K562 (cell line): Measurements from ENCODE around the gene ASCC2. TPM values are rescaled to one million over a fixed set of nuclear protein-coding genes. Genes with fewer than 3 reads are reported as not detected.

ENCODE experiments used
- ATAC-seq: fragments of 200-7000 bp; cut with Tn5 transposase; 3 replicates; pipeline ENCODE4 v1.9.1; 2020; ENCODE audit warnings: moderate library complexity
- BruUV-seq: library from RNA; stranded (reverse); fragments of 400-500 nt; replicated peaks from 2 replicates; lab custom pipeline; 2021; lab: Mats Ljungman, UMichigan
- CTCF ChIA-PET: fragments of 300-600 bp; formaldehyde crosslinking; extraction: SDS; loops from one replicate; lab custom pipeline; 2021; ENCODE audit warnings: low intra/inter-chr PET ratio; lab: Yijun Ruan, JAX
- POLR2A ChIA-PET: fragments of 300-600, 350-650 bp; sonication (Branson Sonifier 250); formaldehyde crosslinking; extraction: SDS; loops from one replicate; lab custom pipeline; 2021; ENCODE audit warnings: antibody characterized with exemption, inconsistent platforms; lab: Yijun Ruan, JAX
- DNase-seq, 4 experiments: peaks; one replicate each; pipeline versions ENCODE4 v3.0.0 to v3.0.0-alpha.2; 2011 to 2018; ENCODE audit warnings: low spot score in 3 of 4, mixed read lengths in 3 of 4; ENCODE audit errors: extremely low read depth in 1 of 4
- FAIRE-seq: peaks from 2 replicates; lab custom pipeline; 2011; peaks lifted over from hg19 to GRCh38; lab: Jason Lieb, UNC
- H2AFZ ChIP-seq: 2 replicates; pipeline ENCODE4 v1.6.0; 2011; ENCODE audit warnings: low read depth, low read length, control low read depth, inconsistent platforms
- H3K27ac ChIP-seq: fragments of 200-600 bp; 3 replicates; pipeline ENCODE4 v1.8.0; 2011; ENCODE audit warnings: low read depth, mild to moderate bottlenecking, control low read depth, inconsistent platforms, low read length, moderate library complexity, mixed read lengths; ENCODE audit errors: extremely low read depth
- H3K27me3 ChIP-seq, 2 experiments: fragments of 300-600 bp in 1 of 2; 2 replicates in 1 of 2; 3 replicates in 1 of 2; pipeline versions ENCODE4 v1.6.0 to v1.8.0; 2011; ENCODE audit warnings: inconsistent platforms in 2 of 2, low read length in 2 of 2, mild to moderate bottlenecking in 1 of 2, mixed read lengths in 1 of 2, moderate library complexity in 1 of 2; ENCODE audit not compliant: control insufficient read depth in 2 of 2, insufficient read depth in 2 of 2
- H3K36me3 ChIP-seq: fragments of 300-600 bp; 3 replicates; pipeline ENCODE4 v1.8.0; 2011; ENCODE audit warnings: mild to moderate bottlenecking, low read length, inconsistent platforms; ENCODE audit not compliant: control insufficient read depth, insufficient read depth
- H3K4me1 ChIP-seq, 2 experiments: fragments of 200-600 bp in 1 of 2; replicated peaks in 1 of 2; 2 replicates in 1 of 2; 3 replicates in 1 of 2; pipeline versions ENCODE4 v1.5.1 to v1.8.0; 2011; ENCODE audit warnings: inconsistent platforms in 2 of 2, low read length in 2 of 2, mild to moderate bottlenecking in 1 of 2, mixed read lengths in 1 of 2, moderate library complexity in 1 of 2; ENCODE audit not compliant: control insufficient read depth in 2 of 2, insufficient read depth in 2 of 2
- H3K4me2 ChIP-seq: 2 replicates; pipeline ENCODE4 v1.6.1; 2011; ENCODE audit warnings: low read length, control low read depth, inconsistent platforms, mixed read lengths; ENCODE audit not compliant: insufficient read depth
- H3K4me3 ChIP-seq: fragments of 200-600 bp; sonication (generic), shearing (Covaris generic); 2 replicates; pipeline ENCODE4 v1.5.1; 2016; ENCODE audit warnings: control low read depth, inconsistent platforms
- H3K79me2 ChIP-seq: fragments of 200-600 bp; 3 replicates; pipeline ENCODE4 v1.8.0; 2011; ENCODE audit warnings: low read length, inconsistent platforms; ENCODE audit not compliant: control insufficient read depth, insufficient read depth
- H3K9ac ChIP-seq, 2 experiments: 2 replicates each; pipeline versions ENCODE4 v1.6.0 to v1.6.1; 2011; ENCODE audit warnings: low read depth in 2 of 2, low read length in 2 of 2, control low read depth in 1 of 2, inconsistent platforms in 1 of 2, mild to moderate bottlenecking in 1 of 2, mixed read lengths in 1 of 2; ENCODE audit not compliant: insufficient read depth in 1 of 2
- H3K9me1 ChIP-seq: one replicate; pipeline ENCODE4 v1.6.0; 2011; ENCODE audit warnings: inconsistent platforms, mild to moderate bottlenecking, low read length, moderate library complexity; ENCODE audit not compliant: control insufficient read depth, insufficient read depth
- H3K9me3 ChIP-seq: replicated peaks from 2 replicates; pipeline ENCODE4 v1.5.1; 2011; ENCODE audit warnings: low read depth, low read length, inconsistent platforms; ENCODE audit not compliant: control insufficient read depth, insufficient read depth
- H4K20me1 ChIP-seq: replicated peaks from 2 replicates; pipeline ENCODE4 v1.6.1; 2011; ENCODE audit warnings: low read length, inconsistent platforms, mixed read lengths; ENCODE audit not compliant: control insufficient read depth, insufficient read depth
- CBX3 ChIP-seq, 2 experiments: IDR thresholded peaks; 1 replicate in 1 of 2; 2 replicates in 1 of 2; pipeline ENCODE4 v1.6.1; 2012; ENCODE audit warnings: inconsistent platforms in 2 of 2, low read length in 2 of 2, borderline replicate concordance in 1 of 2, control low read depth in 1 of 2
- FOXA3 ChIP-seq, 2 experiments: fragments of 450-650 bp in 1 of 2; sonication (generic) in 1 of 2; formaldehyde crosslinking; IDR thresholded peaks in 1 of 2; conservative IDR thresholded peaks in 1 of 2; 2 replicates each; pipeline versions ENCODE4 v1.4.0 to v1.8.0; 2020 to 2022; ENCODE audit warnings: mild to moderate bottlenecking in 2 of 2, missing genetic modification reagents in 1 of 2
- HDAC6 ChIP-seq: IDR thresholded peaks from 2 replicates; pipeline ENCODE4 v1.6.1; 2012; ENCODE audit warnings: low read depth, mild to moderate bottlenecking, control low read depth, inconsistent platforms, low read length, moderate library complexity
- MXI1 ChIP-seq: IDR thresholded peaks from 2 replicates; pipeline ENCODE4 v1.6.1; 2011; ENCODE audit warnings: low read depth, mild to moderate bottlenecking, improper control_type of control experiment, low read length
- PHB ChIP-seq: fragments of 250-450 bp; sonication (Bioruptor Pico); IDR thresholded peaks from 2 replicates; pipeline ENCODE4 v1.5.0; 2021
- RBM17 ChIP-seq: fragments of 200-400 bp; formaldehyde crosslinking; IDR thresholded peaks from 2 replicates; pipeline ENCODE4 v1.6.1; 2017; ENCODE audit warnings: low read depth, mild to moderate bottlenecking, low read length, borderline replicate concordance
- SMARCA4 ChIP-seq: fragments of 450-650 bp; IDR thresholded peaks from 2 replicates; pipeline ENCODE4 v1.6.1; 2016
- SOX6 ChIP-seq: fragments of 450-650 bp; IDR thresholded peaks from 2 replicates; pipeline ENCODE4 v1.6.1; 2014; ENCODE audit warnings: mild to moderate bottlenecking
- SREBF1 ChIP-seq: fragments of 150-350 bp; IDR thresholded peaks from 2 replicates; pipeline ENCODE4 v1.6.1; 2014; ENCODE audit warnings: antibody characterized with exemption, low read depth, low read length, borderline replicate concordance
- SRSF3 ChIP-seq: fragments of 200-400 bp; formaldehyde crosslinking; IDR thresholded peaks from 2 replicates; pipeline ENCODE4 v1.6.1; 2016; ENCODE audit warnings: mild to moderate bottlenecking, low read length, moderate library complexity; ENCODE audit not compliant: insufficient read depth
- TARDBP ChIP-seq: fragments of 450-650 bp; IDR thresholded peaks from 2 replicates; pipeline ENCODE4 v1.6.1; 2016
- TEAD1 ChIP-seq, 2 experiments: fragments of 450-650 bp in 1 of 2; sonication (generic) in 1 of 2; formaldehyde crosslinking; IDR thresholded peaks; 2 replicates each; pipeline versions ENCODE4 v1.4.0 to v1.8.0; 2020 to 2022; ENCODE audit warnings: mild to moderate bottlenecking in 2 of 2, missing genetic modification reagents in 1 of 2
- ZBTB1 ChIP-seq: sonication (generic); formaldehyde crosslinking; IDR thresholded peaks from 2 replicates; pipeline ENCODE4 v1.8.1; 2023; ENCODE audit warnings: missing genetic modification reagents, low read depth, mild to moderate bottlenecking, borderline replicate concordance
- ZNF644 ChIP-seq: fragments of 200-800 bp; sonication (Bioruptor generic); IDR thresholded peaks from 2 replicates; pipeline ENCODE4 v1.6.1; 2016; ENCODE audit warnings: low read depth, missing genetic modification characterization, missing compliant biosample characterization
- ZNF717 ChIP-seq: fragments of 250-450 bp; sonication (Bioruptor Pico); IDR thresholded peaks from 2 replicates; pipeline ENCODE4 v1.5.0; 2021
- WGBS: fragments of 100-300 bp; shearing (Covaris generic); methylation state at CpG from one replicate; pipeline ENCODE4 v1.1.6; 2016; ENCODE audit warnings: low coverage, mixed read lengths; ENCODE audit not compliant: insufficient coverage; ENCODE audit errors: missing lambda C conversion rate; 5-methylcytosine and 5-hydroxymethylcytosine counted together
- in situ Hi-C: fragments of 300-500 bp; cut with MboI; formaldehyde crosslinking; loops from 4 replicates; pipeline ENCODE4 v1.15.0; 2018; ENCODE audit warnings: inconsistent platforms, mixed read lengths
- intact Hi-C: fragments of 100-400 bp; cut with micrococcal nuclease; formaldehyde crosslinking; loops from 2 replicates; pipeline ENCODE4 v1.14.2; 2022
- polyA plus RNA-seq, 8 experiments: library from polyadenylated mRNA; depleted of rRNA in 4 of 8; stranded (reverse) in 5 of 8; unstranded in 3 of 8; fragments of >200 nt; fragmentation: Nextera tagmentation in 2 of 8; fragmentation: Illumina TruSeq in 1 of 8; extraction: Ambion mirVana in 2 of 8; extraction: Trizol in 1 of 8; gene quantifications; 2 replicates each; pipeline versions ENCODE4 v1.2.1 to v1.2.3, GENCODE V29; 2011 to 2014; ENCODE audit warnings: inconsistent platforms in 1 of 8, missing spikeins in 1 of 8
- total RNA-seq, 7 experiments: library from RNA; depleted of rRNA in 6 of 7; stranded (reverse); fragments of >200 nt in 6 of 7; fragmentation: Illumina TruSeq in 2 of 7; extraction: Trizol in 2 of 7; gene quantifications; 2 replicates each; pipeline versions ENCODE4 v1.2.1 to v1.2.3, GENCODE V29; 2011 to 2021; ENCODE audit warnings: low replicate concordance in 1 of 7

ASCC2 gene
- total and polyA plus RNA-seq, 9 of the 15 experiments (the other 6 are each of a cell fraction or from before 2014, with no cell fraction given): 4.0 to 46.7 (median 26.8) TPM

DNA sequence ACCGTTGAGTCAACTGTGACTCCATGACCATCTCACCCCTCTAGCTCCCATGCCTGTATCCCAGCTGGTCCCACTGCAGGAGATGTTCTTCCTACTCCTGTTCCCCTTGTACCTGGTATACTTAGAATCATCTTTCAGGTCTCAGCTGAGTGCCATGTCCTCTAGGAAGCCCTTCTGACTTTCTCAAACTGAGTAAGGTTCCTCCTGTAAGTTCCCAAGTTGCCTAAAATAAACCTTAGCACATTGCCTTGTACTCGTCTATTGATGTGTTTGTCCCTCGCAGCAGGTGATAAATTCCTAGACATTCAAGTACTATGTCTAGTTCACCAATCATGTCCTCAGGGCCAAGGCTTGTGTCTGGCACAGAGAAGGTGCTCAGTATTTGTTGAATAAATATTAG, 18.4 kb upstream of the ASCC2 start:
- Histone ChIP-seq H3K27ac (no peak overlapping the region), H3K27me3 (no peaks in the 10 kb centered on the region), H3K4me1 (no peaks in the 10 kb centered on the region; a peak in 1 of 5 replicates), H3K9ac (no peak overlapping the region), H3K79me2 (no peaks in the 10 kb centered on the region), H3K9me1 (no peaks in the 10 kb centered on the region), H4K20me1 (no peaks in the 10 kb centered on the region), H3K4me3 (no peak overlapping the region), H2AFZ (no peak overlapping the region), H3K4me2 (no peak overlapping the region), H3K9me3 (no peaks in the 10 kb centered on the region), H3K36me3 (no peaks in the 10 kb centered on the region)
- no TSS peak for BruUV-seq
- TF ChIP-seq ZNF644 (tag) (no peak), TARDBP (no peak), TEAD1 (CRISPR knock-in tag; IDR thresholded peaks at IDR 0.05) (no peak), SREBF1 (no peak)
- WGBS: 22% methylated on average over 3 of the region's 3 CpGs
- ChIA-PET POLR2A (no interaction called here), CTCF (no interaction called here)
- no peak for ATAC-seq
- intact Hi-C loops (no loop called here), in situ Hi-C loops (no loop called here)
- no peak for FAIRE-seq
- DNase-seq: no peak

DNA sequence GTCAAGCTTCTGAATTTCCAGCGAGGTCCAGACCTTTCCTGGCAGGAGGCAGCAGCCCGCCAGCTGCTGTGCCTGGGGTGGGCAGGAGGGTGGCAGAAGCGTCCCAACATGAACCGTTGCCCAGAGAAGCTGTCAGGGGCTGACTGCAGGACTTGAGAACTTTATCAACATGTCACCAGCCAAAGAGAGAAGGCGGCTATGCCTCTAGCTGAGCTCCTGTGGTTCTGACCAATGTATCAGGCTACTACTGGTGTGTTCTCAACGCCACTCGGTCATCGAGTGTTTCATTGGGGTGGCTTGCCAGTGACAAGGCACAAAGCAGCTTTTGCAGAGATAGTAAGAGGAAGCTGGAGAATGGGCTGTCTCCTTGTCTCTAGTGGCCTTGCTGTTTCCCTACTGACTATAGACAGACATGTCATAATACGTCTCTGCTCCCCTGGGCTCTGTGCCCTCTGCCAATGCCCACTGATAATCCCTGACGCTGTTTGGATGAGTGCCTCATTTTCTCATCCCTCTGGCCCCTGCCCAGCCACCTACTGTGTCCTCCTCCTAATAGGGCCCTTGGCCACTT, 17.6 kb upstream of the ASCC2 start:
- Histone ChIP-seq H4K20me1 (no peaks in the 10 kb centered on the region), H3K9me1 (no peaks in the 10 kb centered on the region), H3K36me3 (no peaks in the 10 kb centered on the region), H3K27me3 (no peaks in the 10 kb centered on the region), H3K4me2 (no peak overlapping the region), H3K27ac (no peak overlapping the region), H3K9ac (peak overlapping the region in 1 of 2 experiments; percentile 45; a peak in 1 of 4 replicates), H3K4me1 (no peaks in the 10 kb centered on the region; a peak in 1 of 5 replicates), H3K9me3 (no peaks in the 10 kb centered on the region), H3K79me2 (no peaks in the 10 kb centered on the region), H3K4me3 (no peak overlapping the region), H2AFZ (no peak overlapping the region)
- WGBS: 22% methylated on average over 10 of the region's 10 CpGs
- ATAC-seq: peak; percentile 44; the same call in 2 of the 3 replicates
- FAIRE-seq: no peak
- no peak for DNase-seq
- no peak for TF ChIP-seq MXI1
- no peak for TF ChIP-seq ZBTB1 (CRISPR knock-in tag)
- no peak for TF ChIP-seq CBX3 (IDR thresholded peaks at IDR 0.05; ENCODE audit: borderline replicate concordance in 1 of 2, low read length in 2 of 2)
- TF ChIP-seq SMARCA4: no peak
- TF ChIP-seq SOX6: no peak
- TF ChIP-seq FOXA3 (CRISPR knock-in tag; conservative IDR thresholded peaks at IDR 0.05 in 1 of 2, IDR thresholded peaks at IDR 0.05 in 1 of 2): no peak
- no peak for TF ChIP-seq HDAC6
- TF ChIP-seq PHB (CRISPR knock-in tag): no peak
- TF ChIP-seq SRSF3: no peak
- TF ChIP-seq RBM17: no peak
- no peak for TF ChIP-seq ZNF717 (CRISPR knock-in tag)
- no TSS peak for BruUV-seq
- intact Hi-C loops: no loop called here
- in situ Hi-C loops: no loop called here
- CTCF ChIA-PET: no interaction called here
- POLR2A ChIA-PET: interaction anchor here (0.7 kb wide), 1 partner anchor 118 kb away, joined by 3 read pairs; no protein-coding TSS in a partner anchor
